PC-9 (cell line): ENCODE data around the gene TRIM44. TPM values are rescaled to one million over a fixed set of nuclear protein-coding genes. Genes with fewer than 3 reads are reported as not detected.
A peak's percentile ranks its signal among the peaks of the same experiment; 100 is the strongest.

Experiments used
- BruUV-seq: library from RNA; stranded (reverse); fragments of 400-500 nt; replicated peaks from 2 replicates; lab custom pipeline; 2021; lab: Mats Ljungman, UMichigan
- CTCF ChIA-PET: fragments of 300-600 bp; sonication (Branson Sonifier 250); formaldehyde crosslinking; loops from one replicate; lab custom pipeline; 2022; ENCODE audit warnings: antibody characterized with exemption; lab: Charles Lee
- POLR2A ChIA-PET: fragments of 300-600 bp; sonication (Branson Sonifier 250); formaldehyde crosslinking; loops from one replicate; lab custom pipeline; 2022; ENCODE audit warnings: antibody characterized with exemption; ENCODE audit not compliant: unreplicated experiment; lab: Charles Lee
- DNase-seq, 2 experiments: peaks; one replicate each; pipeline versions ENCODE4 v3.0.0 to v3.0.0-alpha.2; 2015 to 2022; ENCODE audit warnings: mixed read lengths in 1 of 2
- H2AFZ ChIP-seq: fragments of 200-600 bp; sonication (generic); 2 replicates; pipeline ENCODE4 v1.8.1; 2017; ENCODE audit warnings: antibody characterized with exemption
- H3F3A ChIP-seq: fragments of 200-600 bp; sonication (generic); 2 replicates; pipeline ENCODE4 v1.8.1; 2017; ENCODE audit warnings: antibody characterized with exemption, mild to moderate bottlenecking, low read depth; ENCODE audit not compliant: insufficient read depth
- H3K27ac ChIP-seq: fragments of 200-600 bp; sonication (generic); 2 replicates; pipeline ENCODE4 v1.6.1; 2016; ENCODE audit warnings: mixed run types
- H3K27me3 ChIP-seq: fragments of 200-600 bp; sonication (generic); 2 replicates; pipeline ENCODE4 v1.6.1; 2016; ENCODE audit warnings: low read depth, mixed run types; ENCODE audit not compliant: insufficient read depth
- H3K36me3 ChIP-seq: fragments of 200-600 bp; sonication (generic); 2 replicates; pipeline ENCODE4 v1.6.1; 2016; ENCODE audit warnings: low read depth, mixed run types
- H3K4me1 ChIP-seq: fragments of 200-600 bp; sonication (generic); replicated peaks from 2 replicates; pipeline ENCODE4 v1.6.1; 2016; ENCODE audit warnings: mixed run types; ENCODE audit not compliant: insufficient read depth
- H3K4me2 ChIP-seq: fragments of 200-600 bp; sonication (generic); 2 replicates; pipeline ENCODE4 v1.6.1; 2017; ENCODE audit warnings: mixed run types
- H3K4me3 ChIP-seq: fragments of 200-600 bp; sonication (generic); 2 replicates; pipeline ENCODE4 v1.6.1; 2016; ENCODE audit warnings: mixed run types
- H3K79me2 ChIP-seq: fragments of 200-600 bp; sonication (generic); 2 replicates; pipeline ENCODE4 v1.6.1; 2017; ENCODE audit warnings: low read depth, mixed run types
- H3K9me2 ChIP-seq: fragments of 200-600 bp; sonication (generic); 2 replicates; pipeline ENCODE4 v1.8.1; 2017; ENCODE audit warnings: mild to moderate bottlenecking; ENCODE audit not compliant: insufficient read depth
- H3K9me3 ChIP-seq: fragments of 200-600 bp; sonication (generic); 2 replicates; pipeline ENCODE4 v1.8.1; 2016; ENCODE audit warnings: low read depth; ENCODE audit not compliant: insufficient read depth
- H4K20me1 ChIP-seq: fragments of 200-600 bp; sonication (generic); 2 replicates; pipeline ENCODE4 v1.8.1; 2017; ENCODE audit not compliant: insufficient read depth
- EZH2 ChIP-seq: fragments of 200-600 bp; sonication (generic); IDR thresholded peaks from 2 replicates; pipeline ENCODE4 v1.8.0; 2017; ENCODE audit warnings: antibody characterized with exemption, low read depth
- intact Hi-C: fragments of 100-400 bp; cut with micrococcal nuclease; formaldehyde crosslinking; loops from one replicate; pipeline ENCODE4 v1.10.0; 2022; ENCODE audit not compliant: unreplicated experiment
- total RNA-seq: library from RNA; stranded (reverse); gene quantifications from 2 replicates; pipeline ENCODE4 v1.2.3, GENCODE V29; 2021
- TF ChIP-seq, protein P1 (sequence below): fragments of 200-600 bp; sonication (generic); conservative IDR thresholded peaks from 2 replicates; pipeline ENCODE4 v1.6.1; 2017; ENCODE audit warnings: mixed run types, antibody characterized with exemption, mild to moderate bottlenecking, moderate library complexity

The TRIM44 gene
- total RNA-seq, 1 experiment from 2014 or later, result 100 TPM

DNA sequence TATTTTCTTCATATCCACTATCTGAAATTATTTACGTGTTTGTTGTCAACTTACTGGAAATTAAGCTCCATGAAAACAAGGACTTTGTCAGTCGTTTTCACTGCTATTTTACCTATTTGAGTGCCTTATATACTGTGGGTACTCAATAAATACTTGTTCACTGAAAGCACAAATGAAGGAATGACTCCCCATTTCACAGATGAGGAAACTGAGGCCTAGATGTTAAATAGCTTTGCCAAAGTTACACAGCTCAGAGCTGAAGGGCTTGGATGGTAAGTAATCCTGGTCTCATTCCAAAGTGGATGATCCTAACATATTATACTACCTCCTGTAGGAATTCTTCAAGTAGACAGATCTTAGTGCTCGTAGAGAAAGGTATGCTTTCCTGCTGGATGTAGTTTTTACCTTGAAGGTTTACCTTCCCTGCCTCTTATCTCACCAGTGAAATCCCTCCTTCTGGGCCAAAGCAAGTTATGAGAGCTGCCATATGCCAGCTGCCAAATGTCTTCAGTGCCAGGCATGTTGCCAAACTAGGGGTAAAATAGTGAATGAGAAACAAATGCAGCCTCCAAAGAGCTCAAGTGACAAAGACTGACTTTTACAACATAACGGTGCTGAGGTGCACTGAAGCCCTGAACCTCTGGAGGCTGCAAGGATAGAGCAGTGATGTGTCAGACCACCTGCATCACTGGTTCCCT, 129.7 kb downstream of the TRIM44 start:
- TF ChIP-seq EZH2, result no peak
- TF ChIP-seq, protein P1, sequence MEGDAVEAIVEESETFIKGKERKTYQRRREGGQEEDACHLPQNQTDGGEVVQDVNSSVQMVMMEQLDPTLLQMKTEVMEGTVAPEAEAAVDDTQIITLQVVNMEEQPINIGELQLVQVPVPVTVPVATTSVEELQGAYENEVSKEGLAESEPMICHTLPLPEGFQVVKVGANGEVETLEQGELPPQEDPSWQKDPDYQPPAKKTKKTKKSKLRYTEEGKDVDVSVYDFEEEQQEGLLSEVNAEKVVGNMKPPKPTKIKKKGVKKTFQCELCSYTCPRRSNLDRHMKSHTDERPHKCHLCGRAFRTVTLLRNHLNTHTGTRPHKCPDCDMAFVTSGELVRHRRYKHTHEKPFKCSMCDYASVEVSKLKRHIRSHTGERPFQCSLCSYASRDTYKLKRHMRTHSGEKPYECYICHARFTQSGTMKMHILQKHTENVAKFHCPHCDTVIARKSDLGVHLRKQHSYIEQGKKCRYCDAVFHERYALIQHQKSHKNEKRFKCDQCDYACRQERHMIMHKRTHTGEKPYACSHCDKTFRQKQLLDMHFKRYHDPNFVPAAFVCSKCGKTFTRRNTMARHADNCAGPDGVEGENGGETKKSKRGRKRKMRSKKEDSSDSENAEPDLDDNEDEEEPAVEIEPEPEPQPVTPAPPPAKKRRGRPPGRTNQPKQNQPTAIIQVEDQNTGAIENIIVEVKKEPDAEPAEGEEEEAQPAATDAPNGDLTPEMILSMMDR, result no peak
- POLR2A ChIA-PET, result interaction anchor here (0.6 kb wide), 1 partner anchor 199 kb away, joined by 11 read pairs; no protein-coding TSS in a partner anchor
- H3K4me1 ChIP-seq, result peaks cover 38% of the 10 kb centered on the region
- no peak overlapping the region for H2AFZ ChIP-seq
- no peak for DNase-seq
- H3F3A ChIP-seq, result peaks cover 36% of the 10 kb centered on the region
- no peak overlapping the region for H3K27ac ChIP-seq
- no peaks in the 10 kb centered on the region for H3K9me3 ChIP-seq
- no TSS peak for BruUV-seq
- H3K27me3 ChIP-seq, result no peaks in the 10 kb centered on the region
- no peaks in the 10 kb centered on the region for H4K20me1 ChIP-seq
- CTCF ChIA-PET, result interaction anchor here (1.6 kb wide), 1 partner anchor 29 kb away, joined by 5 read pairs; no protein-coding TSS in a partner anchor
- H3K9me2 ChIP-seq, result no peaks in the 10 kb centered on the region
- peaks cover 10% of the 10 kb centered on the region; the same call in 1 of the 2 replicates for H3K36me3 ChIP-seq
- intact Hi-C loops, result loop anchor here (10.0 kb wide), 1 partner anchor 353 kb away; no protein-coding TSS in a partner anchor
- H3K4me2 ChIP-seq, result no peak overlapping the region
- H3K4me3 ChIP-seq, result no peak overlapping the region
- H3K79me2 ChIP-seq, result peaks cover 30% of the 10 kb centered on the region

DNA sequence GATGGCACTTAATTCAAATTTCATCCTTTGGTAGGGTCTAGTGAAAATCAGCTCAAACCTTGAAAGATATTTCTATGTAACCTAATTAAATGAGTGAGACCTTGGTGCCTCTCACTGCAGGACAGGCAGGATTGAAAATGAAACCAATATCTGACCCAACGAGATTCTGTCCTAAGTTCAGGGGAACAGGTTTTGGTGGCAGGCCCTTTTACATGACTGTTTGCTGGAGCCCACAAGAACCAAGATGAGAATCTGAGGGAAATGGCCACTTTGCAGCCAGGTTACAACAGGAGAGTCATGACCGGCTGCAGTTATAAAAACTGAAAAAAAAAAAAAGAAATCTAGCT, 130.2 kb downstream of the TRIM44 start:
- intact Hi-C loops, result loop anchor here (10.0 kb wide), 1 partner anchor 352 kb away; no protein-coding TSS in a partner anchor
- Histone ChIP-seq H3K27ac (no peak overlapping the region), H3K4me1 (peaks cover 43% of the 10 kb centered on the region), H3K4me2 (no peak overlapping the region), H3K9me2 (no peaks in the 10 kb centered on the region), H2AFZ (no peak overlapping the region), H4K20me1 (no peaks in the 10 kb centered on the region), H3F3A (peaks cover 36% of the 10 kb centered on the region), H3K27me3 (no peaks in the 10 kb centered on the region), H3K4me3 (no peak overlapping the region), H3K79me2 (peaks cover 31% of the 10 kb centered on the region), H3K9me3 (no peaks in the 10 kb centered on the region), H3K36me3 (peaks cover 10% of the 10 kb centered on the region; the same call in 1 of the 2 replicates)
- no peak for TF ChIP-seq EZH2
- TF ChIP-seq, protein P1, result no peak
- CTCF ChIA-PET, result interaction anchor here (1.1 to 1.6 kb wide), 2 partner anchors 29 kb away, joined by 3 to 5 read pairs; no protein-coding TSS in a partner anchor
- POLR2A ChIA-PET, result no interaction called here
- no peak for DNase-seq
- BruUV-seq, result no TSS peak

DNA sequence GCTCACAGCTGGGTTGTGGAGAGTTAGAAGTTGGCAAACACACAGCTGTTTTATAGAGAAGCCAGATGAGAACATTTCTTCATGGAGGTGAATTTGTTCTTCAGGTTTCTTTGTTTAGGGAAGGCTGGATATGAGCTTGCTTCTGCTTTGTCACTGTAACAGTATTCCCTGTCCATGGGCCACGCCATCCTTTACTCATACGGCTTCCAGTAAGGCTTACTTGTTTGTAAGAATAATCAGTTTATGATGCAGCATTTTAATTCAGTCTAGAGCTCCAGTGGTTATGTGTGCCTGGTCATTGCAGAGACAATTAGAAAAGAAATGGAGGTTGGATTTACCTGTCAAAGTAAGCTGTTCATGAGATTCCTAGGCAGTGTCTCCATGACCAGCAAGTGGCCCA, 131.8 kb downstream of the TRIM44 start:
- ChIA-PET POLR2A (interaction anchor here (0.5 to 0.6 kb wide), 2 partner anchors 8 to 637 kb away, joined by 7 to 8 read pairs; no protein-coding TSS in a partner anchor), CTCF (interaction anchor here (1.3 kb wide), 1 partner anchor 28 kb away, joined by 12 read pairs; no protein-coding TSS in a partner anchor)
- Histone ChIP-seq H3K27me3 (no peaks in the 10 kb centered on the region), H3K27ac (peak overlapping the region; percentile 30), H3K4me1 (peaks cover 56% of the 10 kb centered on the region), H2AFZ (no peak overlapping the region), H4K20me1 (no peaks in the 10 kb centered on the region), H3K4me2 (peak overlapping the region; percentile 50; the same call in 1 of the 2 replicates), H3F3A (peaks cover 36% of the 10 kb centered on the region), H3K4me3 (no peak overlapping the region), H3K79me2 (peaks cover 42% of the 10 kb centered on the region), H3K36me3 (peaks cover 10% of the 10 kb centered on the region; the same call in 1 of the 2 replicates), H3K9me2 (no peaks in the 10 kb centered on the region), H3K9me3 (no peaks in the 10 kb centered on the region)
- DNase-seq, result no peak
- TF ChIP-seq, protein P1, result no peak
- no peak for TF ChIP-seq EZH2
- BruUV-seq, result no TSS peak
- intact Hi-C loops, result loop anchor here (2.0 to 10.0 kb wide), 2 partner anchors 178 to 350 kb away; no protein-coding TSS in a partner anchor
